Activated CD4-positive, alpha-beta T cell treated with anti-CD3 and anti-CD28 coated beads, Interleukin-2, amount 50 U/mL, for 24 hours (primary cell): ENCODE measurements around the gene ANGPTL4.
"Not testable (repeated sequence)": the region's sequence is repeated elsewhere in the genome, so short reads cannot be mapped to it uniquely, and the experiment has no call there.

ENCODE experiments used
- DNase-seq, 2 donors: peaks; one replicate each; pipeline ENCODE4 v3.0.0-alpha.2; 2020; ENCODE audit warnings: low read depth in 1 of 2, low spot score in 1 of 2

The ANGPTL4 gene

DNA sequence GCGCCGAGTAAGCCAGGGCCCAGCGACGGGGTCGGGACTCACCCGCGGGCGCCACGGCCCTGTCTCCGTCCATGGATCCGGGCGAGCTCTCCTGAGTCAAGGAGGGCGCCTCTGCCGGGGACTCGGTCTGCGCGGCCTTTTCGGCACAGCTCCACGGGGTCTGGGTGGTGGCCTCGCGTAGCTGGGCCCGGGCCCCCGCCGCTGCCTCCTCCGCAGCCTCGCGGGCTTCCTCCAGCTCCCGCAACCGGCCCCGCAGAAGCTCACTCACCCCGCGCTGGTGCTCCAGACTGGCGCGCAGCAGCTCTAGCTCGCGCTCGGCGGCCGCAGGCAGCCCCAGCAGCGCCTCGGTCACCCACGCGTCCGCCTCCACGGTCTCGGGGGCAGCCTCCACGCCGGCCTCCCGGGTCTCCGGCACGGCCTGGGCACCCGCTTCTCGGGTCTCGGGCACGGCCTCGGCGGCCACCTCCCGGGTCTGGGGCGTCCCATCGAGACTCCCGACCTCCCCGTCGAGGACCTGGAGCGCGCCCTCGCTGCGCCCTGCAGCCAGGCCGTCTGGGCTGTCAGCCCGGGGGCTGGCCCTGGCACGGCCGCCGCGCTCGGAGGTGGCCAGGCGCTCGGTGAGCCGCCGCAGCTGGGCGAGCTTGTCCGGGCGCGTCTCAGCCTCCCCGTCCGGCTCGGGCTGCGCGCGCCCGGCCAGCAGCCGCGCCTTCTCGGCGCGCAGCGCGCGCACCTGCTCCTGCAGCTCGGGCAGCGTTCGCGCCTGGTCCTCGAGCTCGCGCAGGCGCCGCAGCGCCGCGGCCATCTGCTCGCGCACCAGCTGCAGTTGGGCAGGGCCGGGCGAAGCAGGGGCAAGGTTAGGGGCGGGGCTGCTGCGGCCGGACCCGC, 29.3 kb upstream of the ANGPTL4 start:
- DNase-seq: no peak

DNA sequence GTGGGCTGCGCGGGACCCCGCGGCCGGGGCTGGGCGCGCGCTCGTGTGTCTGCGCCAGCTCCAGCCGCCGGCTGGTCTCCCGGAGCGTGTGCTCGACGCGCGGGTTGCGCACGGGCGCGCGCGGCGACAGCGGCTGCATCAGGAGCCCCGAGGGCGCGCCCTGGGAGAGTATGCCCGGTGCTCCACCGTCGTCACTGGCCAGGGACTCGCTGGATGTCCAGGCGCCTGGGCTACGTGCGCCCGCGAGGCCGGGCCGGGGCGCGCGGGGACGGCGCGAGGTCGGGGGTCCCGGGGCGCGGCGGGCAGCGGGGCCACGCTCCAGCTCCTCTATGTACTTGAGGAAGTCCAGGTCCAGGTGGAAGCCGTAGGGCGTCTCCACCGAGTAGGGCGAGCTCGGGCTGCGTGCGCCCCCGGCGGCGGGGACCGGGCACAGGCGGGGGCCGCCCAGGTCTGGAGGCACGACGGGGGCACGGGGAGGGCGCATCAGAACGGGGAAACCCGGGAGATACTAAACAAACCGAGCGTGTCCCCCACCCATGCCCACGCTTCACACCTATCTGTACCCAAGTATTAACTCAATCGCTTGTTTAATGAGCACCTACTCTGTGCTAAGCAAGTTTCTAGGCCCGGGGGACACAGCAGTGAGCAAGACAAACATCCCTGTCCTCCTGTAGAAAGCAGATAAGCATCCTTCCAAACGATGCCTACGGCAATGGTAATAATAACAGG, 28.4 kb upstream of the ANGPTL4 start:
- no peak for DNase-seq

DNA sequence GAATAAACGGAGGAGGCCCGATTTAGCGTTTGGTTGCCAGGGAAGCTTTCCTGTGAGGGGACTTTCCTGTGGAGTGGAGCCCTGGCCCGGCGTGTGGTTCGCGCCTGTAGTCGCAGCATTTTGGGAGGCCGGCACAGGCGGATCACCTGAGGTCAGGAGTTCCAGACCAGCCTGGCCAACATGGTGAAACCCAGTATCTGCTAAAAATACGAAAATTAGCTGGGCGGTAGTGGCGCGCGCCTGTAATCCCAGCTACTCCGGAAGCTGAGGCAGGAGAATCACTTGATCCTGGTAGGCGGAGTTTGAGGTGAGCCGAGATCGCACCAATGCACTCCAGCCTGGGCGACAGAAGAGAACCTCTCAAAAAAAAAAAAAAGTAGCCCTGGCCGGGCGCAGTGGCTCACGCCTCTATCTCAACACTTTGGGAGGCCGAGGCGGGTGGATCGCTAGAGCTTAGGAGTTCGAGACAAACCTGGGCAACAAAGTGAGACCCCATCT, 27.8 kb upstream of the ANGPTL4 start:
- DNase-seq: no peak

DNA sequence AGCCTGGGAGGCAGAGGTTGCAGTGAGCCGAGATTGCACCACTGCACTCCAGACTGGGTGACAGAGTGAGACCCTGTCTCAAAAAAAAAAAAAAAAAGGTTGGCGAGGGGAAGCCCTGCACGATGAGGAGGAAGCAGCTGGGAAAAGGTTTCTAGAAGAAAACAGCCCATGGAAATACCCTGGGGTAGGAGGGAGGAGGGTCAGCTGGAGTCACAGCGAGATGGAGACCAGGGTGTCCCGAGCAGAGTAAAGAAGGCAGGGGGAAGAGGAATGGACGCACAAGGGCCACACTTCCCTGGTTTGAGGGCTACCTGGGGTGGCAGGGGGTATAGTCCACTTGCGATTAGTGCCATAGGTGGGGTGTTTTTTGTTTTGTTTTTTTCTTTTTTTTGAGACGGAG, 27.3 kb upstream of the ANGPTL4 start:
- DNase-seq: no peak

DNA sequence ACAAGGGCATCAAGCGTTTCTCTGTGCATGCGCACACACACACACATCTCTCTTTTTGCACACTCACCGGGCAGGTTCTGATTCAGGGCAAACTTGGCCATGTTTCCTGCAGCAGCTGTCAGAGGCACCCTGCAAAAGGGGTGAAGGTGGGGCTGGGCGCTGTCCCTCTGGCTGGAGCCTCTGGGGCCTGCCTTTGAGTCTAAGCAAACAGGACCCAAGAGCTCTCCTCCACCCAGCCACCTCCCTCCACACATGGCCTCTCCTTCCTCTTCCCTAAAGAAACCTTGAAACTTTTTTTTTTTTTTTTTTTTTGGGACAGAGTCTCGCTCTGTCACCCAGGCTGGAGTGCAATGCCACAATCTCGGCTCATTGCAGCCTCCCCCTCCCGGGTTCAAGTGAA, 26.2 kb upstream of the ANGPTL4 start:
- DNase-seq: no peak

DNA sequence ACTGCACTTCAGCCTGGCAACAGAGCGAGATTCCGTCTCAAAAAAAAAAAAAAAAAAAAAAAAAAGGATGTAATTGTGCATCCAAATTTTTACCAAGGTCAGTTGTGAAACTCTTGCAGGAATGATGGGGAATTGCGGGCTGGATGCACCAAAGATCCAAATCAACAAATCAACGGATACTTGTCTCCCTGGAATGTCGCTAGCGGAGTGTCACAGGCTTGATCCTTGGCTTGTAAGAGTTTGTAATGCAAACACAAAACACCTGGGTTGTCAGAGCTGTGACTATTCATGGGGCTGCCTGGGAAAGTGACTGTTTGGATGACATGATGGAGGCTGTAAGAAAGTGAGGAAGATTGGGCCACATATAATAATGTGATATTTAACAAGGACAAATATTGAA, 25.1 kb upstream of the ANGPTL4 start:
- no peak for DNase-seq

DNA sequence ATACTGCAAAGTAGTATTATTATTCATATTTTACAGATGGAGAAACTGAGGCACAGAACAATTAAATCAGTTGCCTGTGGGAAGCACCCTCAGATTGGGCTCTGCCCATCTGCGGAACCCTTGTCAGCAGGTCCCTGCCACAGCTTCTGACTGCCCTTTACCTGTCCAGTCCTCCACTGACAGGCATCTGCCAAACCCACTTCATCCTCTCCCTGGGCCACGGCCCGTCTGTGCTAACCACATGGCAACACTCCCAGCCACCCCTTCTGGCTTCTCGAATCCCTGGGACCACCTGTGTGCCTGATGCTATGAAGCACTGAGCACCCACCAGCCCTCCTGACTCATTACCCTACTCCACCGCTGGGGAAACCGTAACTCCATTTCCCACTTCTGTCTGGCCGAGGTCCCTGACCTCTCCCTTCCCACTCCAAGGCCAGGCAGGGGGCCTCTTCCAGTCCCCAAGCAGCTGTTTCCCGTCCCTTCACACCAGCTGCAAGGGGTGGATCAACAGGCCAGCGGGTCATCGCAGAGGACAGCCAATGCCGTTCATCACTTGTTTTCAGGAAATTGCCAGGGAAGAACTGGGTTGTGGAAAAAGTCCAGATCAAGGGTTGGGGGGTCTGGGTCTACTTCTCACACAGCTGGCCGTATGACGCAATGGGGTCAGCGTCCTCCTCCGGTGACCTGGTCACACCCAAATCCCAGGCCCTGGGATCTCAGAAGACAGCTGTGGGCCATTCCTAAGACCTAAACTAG, 23.4 kb upstream of the ANGPTL4 start:
- DNase-seq: no peak

DNA sequence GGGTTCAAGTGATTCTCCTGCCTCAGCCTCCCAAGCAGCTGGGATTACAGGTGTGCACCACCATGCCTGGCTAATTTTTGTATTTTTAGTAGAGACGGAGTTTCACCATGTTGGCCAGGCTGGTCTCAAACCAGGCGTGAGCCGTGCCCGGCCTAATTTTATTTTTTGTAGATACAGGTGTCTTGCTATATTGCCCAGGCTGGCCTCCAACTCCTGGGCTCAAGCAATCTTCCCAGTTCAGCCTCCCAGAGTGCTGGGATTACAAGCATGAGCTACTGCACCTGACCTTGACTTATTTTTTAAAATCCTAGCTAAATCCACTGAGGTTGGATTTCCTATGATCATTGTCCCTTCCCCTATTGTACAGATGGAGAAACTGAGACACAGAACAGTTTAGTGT, 22.5 kb upstream of the ANGPTL4 start:
- DNase-seq: not testable (repeated sequence)

DNA sequence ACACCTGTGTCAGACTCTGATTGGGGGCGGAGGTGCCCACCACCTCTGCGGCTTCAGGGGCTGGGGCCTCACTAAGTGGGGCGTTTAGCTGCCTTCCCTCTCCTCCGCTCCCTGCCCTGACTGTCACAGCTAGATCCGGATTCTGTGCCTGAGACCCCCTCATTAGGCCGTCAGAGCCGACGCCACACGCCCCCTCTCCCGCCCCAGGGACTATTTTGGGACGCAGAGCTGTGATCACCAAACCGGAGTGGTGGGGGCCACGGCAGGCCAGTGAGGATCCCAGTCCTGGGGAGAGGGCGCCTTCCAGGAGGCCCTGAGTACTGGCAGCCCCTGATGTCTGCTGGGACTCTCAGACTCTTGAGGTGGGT, 21.7 kb upstream of the ANGPTL4 start:
- no peak for DNase-seq

DNA sequence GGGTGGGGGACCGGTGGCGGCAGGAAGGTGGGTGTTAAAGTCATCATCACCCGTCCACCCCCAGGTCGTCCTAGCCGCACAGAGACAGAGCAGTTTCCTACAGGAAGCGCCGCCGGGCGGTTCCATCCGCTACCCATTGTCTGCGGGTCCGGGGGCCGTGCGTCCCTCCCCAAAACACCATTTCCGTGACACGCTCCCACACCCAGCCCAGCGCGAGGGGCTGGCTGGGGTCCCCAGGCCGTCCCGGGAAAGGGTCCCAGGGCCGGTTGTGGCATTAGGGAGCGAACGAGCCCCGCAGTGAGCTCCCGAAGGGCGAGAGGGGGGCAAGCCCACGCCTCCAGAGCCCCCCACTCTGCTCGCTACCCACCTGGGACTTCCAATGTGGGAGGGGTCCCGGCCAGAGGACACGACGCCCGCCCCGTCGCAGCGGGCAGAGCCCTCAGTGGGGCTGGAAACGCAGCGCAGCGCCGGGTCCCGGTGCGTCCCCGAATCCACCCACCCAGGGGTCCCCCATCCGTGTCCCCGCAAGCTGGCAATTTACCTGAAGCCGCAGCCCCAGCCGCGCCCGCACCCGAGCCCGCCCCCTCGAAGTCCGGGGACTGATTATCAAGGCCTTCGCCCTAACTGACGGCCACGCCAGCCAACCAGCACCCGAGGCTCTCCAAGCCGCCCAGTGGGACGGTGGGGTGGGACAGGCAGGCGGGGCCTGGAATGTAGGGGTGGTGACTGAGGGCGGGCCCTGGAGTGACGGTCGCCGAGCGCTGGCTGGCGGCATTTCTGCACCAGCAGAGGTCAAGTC, 21.1 kb upstream of the ANGPTL4 start, which contains the start of gene KANK3:
TSS of gene KANK3 (minus strand) at position 579 of the 799 bp plus-strand sequence. CDS start 5,434 bp downstream, outside the sequence.
- DNase-seq: peak; percentile 71 to 89

DNA sequence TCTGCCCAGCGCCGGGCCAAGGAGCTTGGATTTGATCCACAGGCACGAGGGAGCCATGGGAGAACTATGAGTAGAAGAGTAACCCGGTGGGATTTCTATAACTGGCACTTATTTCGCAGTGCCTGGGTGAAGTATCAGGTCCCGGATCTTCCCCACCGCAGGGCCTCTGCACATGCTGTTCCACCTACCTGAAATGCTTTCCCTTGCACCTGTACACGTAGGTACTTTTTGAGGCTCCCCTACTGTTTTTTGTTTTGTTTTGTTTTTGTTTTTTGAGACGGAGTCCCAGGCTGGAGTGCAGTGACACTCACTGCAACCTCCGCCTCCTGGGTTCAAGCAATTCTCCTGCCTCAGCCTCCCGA, 20.5 kb upstream of the ANGPTL4 start:
- no peak for DNase-seq

DNA sequence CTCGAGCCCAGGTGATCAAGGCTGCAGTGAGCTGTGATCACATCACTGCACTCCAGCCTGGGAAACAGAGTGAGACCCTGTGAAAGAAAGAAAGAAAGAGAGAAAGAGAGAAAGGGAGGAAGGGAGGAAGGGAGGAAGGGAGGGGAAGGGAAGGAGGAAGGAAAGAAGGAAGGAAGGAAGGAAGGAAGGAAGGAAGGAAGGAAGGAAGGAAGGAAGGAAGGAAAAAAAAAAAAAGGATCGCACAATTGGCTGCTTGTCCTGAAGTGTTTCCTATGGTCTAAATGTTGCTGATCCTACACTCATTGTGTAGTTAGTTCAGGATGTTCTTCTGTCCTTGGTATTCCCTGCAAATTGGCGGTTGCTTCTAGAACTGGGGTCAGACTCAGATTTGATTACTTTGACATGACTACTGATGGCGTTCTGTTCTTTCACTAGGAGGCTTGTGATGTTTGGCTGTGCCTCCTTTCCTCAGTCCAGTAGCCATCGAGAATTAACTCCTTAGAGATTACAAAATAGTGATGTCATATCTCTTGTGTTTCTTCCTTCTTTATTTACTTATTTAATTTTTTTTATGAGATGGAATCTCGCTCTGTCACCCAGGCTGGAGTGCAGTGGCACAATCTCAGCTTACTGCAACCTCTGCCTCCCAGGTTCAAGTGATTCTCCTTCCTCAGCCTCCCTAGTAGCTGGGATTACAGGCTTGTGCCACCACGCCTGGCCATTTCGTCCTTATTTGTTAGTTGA, 14.2 kb upstream of the ANGPTL4 start:
- DNase-seq: not testable (repeated sequence)

DNA sequence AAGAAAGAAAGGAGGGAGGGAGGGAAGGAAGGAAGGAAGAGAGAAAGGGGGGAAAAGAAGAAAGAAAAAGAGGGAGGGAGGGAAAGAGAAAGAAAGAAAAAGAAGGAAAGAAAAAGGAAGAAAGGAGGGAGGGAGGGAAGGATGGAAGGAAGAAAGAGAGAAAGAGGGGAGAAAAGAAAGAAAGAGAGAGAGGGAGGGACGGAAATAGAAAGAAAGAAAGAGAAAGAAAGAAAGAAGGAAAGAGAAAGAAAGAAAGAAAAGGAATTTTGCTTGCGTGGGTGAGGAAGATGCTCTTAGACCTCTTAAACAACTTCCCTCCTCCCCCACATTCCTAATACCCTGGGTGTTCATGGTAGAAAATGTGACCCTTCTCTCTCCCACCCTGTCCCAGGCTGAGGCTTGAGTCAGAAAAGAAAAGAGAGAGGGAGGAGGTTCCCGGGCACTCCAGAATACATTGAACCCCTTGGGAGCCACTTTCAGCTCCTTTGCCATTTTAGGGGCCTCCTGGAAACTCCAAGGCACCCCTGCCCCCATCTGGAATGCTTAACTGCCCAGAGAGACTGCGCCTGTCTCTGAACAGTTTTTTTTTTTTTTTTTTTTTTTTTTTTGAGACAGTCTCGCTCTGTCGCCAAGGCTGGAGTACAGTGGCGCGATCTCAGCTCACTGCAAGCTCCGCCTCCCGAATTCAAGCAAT, 11.7 kb upstream of the ANGPTL4 start:
- no peak for DNase-seq

DNA sequence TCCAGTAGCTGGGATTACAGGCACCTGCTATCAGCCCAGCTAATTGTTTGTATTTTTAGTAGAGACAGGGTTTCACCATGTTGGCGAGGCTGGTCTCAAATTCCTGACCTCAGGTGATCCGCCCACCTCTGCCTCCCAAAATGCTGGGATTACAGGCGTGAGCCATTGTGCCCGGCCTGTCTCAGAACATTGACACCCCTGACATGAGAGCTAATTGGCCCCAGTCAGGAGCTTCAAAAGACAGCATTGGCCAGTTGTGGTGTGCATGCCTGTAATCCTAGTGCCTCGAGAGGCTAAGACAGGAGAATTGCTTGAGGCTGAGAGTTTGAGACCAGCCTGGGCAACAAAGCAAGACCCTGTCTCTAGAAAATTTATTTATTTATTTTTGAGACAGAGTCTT, 11.1 kb upstream of the ANGPTL4 start:
- not testable (repeated sequence) for DNase-seq

DNA sequence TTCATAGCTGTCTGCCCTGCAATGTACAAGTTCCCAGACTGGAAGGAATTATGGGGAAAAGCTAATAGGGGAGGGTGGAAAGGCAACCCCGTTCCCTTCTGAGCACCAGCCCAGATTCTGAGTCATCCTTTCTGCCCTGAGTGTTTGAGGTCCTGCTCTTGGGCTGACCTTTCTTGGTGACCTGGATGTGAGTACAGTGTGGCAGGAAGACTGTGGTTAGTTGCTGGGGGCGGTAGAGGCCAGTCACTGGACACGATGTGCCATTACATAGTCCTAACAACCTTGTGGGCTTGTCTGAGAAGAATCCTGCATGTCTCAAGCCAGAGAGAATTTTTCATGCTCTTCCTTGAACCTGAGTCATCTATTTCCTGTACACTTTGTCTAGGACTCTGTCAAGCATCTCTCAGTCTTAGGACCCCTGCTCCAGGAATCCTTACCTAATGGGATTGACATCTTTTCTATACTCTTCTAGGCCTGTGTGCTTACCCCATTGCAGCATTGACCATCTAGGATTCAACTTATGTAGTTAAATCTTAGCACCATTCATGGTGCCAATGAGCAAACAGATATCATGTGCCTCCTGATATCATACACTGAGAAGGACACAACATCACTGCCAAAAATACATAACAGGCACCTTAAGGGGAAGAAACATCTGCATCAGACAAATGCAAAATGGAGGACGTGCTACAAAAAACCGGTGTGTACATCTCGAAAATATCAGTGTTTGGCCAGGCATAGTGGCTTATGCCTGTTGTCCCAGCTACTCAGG, 8.1 kb upstream of the ANGPTL4 start:
- DNase-seq: no peak

DNA sequence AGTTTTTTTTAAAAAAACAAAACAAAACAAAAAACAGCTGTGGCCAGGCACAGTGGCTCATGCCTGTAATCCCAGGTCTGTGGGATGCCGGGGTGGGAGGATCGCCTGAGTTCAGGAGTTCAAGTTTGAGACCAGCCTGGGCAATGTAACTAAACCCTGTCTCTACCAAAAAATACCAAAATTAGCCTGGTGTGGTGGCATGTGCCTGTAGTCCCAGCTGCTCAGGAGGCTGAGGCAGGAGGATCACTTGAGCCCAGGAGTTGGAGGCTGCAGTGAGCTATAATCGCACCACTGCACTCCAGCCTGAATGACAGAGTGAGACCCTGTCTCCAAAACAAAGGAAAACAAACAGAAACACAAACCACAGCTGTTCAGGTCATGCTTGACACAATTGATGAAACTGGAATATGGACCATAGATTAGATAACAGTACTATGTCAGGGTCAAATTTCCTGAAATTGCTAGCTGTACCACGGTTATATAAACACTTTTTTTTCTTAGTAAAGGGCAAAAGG, 6.9 kb upstream of the ANGPTL4 start:
- DNase-seq: no peak

DNA sequence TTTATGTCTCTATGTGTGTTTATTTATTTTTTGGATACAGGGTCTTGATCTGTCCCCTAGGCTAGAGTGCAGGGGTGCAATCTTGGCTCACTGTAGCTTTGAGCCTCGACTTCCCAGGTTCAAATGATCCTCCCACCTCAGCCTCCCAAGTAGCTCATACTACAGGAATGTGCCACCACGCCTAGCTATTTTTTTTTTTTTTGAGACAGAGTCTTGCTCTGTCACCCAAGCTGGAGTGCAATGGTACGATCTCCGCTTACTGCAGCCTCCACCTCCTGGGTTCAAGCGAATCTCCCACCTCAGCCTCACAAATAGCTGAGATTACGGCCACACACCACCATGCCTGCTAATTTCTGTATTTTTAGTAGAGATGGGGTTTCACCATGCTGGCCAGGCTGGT, 5.0 kb upstream of the ANGPTL4 start:
- DNase-seq: no peak

DNA sequence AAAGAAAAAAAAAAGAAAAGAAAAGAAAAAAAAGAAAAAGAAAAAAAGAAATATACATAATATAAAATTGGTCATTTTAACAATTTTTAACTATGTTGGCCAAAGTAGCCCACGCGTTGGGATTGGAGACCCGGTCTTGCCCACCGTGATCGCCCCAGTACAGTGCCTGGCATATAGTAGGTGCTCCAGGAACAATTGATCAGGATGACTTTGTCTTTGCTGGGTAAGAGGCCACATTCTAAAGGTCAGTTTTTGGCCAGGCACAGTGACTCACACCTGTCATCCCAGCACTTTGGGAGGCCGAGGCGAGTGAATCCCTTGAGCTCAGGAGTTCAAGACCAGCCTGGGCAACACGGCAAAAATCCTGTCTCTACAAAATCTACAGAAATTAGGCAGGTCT, 3.8 kb upstream of the ANGPTL4 start:
- no peak for DNase-seq
